Measurements from ENCODE around the gene GAB2. TPM values are rescaled to one million over a fixed set of nuclear protein-coding genes. Genes with fewer than 3 reads are reported as not detected.

GAB2 gene
- total RNA-seq, 1 donor: 8.2 TPM

DNA sequence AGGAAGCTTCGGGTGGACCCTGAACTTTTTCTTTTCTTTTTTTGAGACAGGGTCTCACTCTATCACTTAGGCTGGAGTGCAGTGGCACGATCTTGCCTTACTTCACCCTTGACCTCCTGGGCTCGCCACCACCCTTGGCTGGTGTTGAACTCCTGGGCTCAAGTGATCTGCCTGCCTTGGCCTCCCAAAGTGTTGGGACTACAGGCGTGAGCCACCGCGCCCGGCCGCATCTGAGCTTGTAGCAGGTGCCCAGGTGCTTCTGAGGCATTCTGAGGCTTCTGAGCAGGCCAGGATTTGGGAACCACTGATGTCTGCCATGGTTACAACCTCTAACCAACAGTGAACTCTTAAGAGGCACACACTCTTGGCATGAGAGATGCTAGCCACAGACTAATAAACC lies 223.8 kb downstream of the GAB2 start:
- DNase-seq (ENCODE audit: low read depth): no peak
- H3K4me3 ChIP-seq (ENCODE audit: low read depth, low read length): no peak overlapping the region
- TF ChIP-seq, protein P1, sequence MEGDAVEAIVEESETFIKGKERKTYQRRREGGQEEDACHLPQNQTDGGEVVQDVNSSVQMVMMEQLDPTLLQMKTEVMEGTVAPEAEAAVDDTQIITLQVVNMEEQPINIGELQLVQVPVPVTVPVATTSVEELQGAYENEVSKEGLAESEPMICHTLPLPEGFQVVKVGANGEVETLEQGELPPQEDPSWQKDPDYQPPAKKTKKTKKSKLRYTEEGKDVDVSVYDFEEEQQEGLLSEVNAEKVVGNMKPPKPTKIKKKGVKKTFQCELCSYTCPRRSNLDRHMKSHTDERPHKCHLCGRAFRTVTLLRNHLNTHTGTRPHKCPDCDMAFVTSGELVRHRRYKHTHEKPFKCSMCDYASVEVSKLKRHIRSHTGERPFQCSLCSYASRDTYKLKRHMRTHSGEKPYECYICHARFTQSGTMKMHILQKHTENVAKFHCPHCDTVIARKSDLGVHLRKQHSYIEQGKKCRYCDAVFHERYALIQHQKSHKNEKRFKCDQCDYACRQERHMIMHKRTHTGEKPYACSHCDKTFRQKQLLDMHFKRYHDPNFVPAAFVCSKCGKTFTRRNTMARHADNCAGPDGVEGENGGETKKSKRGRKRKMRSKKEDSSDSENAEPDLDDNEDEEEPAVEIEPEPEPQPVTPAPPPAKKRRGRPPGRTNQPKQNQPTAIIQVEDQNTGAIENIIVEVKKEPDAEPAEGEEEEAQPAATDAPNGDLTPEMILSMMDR (IDR thresholded peaks at IDR 0.05; ENCODE audit: insufficient read depth, low read depth, low read length): no peak

DNA sequence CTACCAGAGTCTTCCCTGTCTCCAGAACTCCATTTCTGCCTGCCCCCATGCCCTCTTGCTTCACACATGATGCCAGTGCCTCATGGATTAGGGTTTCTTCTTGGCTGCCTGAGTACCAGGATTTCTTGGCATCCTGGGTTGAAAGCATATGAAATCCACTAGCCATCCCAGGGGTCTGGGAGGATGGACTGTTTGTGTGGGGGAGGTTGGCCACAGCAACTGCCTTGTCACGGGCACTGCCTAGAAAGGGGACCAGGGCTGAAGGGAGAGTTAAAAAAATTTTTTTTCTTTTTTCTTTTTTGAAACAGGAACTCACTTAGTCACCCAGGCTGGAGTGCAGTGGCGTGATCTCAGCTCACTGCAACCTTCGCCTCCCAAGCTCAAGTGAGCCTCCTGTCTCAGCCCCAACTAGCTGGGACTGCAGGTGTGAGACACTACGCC lies 224.7 kb downstream of the GAB2 start:
- DNase-seq (ENCODE audit: low read depth): peak; percentile 23
- TF ChIP-seq, protein P1 (IDR thresholded peaks at IDR 0.05; ENCODE audit: insufficient read depth, low read depth, low read length): no peak
- H3K4me3 ChIP-seq (ENCODE audit: low read depth, low read length): no peak overlapping the region

DNA sequence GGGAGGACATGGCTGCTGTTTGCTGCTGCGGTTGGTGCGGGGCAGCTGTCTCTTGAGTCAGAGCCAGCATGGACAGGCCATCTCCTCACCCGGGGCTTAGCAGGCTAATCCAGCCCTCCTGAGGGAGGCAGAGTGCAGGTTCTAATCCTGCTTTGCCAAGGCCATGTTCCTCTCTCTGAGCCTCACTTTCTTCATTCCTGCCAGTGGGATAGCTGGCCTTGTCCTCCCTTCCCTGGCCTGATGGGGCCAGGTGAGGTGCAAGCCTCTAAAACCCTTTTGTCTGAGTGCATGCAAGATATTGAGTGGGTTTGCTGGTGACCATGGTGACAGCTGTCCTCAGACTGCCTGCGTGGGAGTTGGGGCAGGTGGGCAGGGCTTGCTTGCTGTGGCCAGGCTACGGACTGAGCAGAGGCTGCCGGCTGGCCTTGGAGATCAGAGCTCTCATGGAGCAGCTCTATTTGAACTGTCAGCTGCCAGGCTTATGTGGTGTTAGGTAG lies 225.3 kb downstream of the GAB2 start:
- TF ChIP-seq, protein P1 (IDR thresholded peaks at IDR 0.05; ENCODE audit: insufficient read depth, low read depth, low read length): no peak
- no peak overlapping the region for H3K4me3 ChIP-seq (ENCODE audit: low read depth, low read length)
- no peak for DNase-seq (ENCODE audit: low read depth)

DNA sequence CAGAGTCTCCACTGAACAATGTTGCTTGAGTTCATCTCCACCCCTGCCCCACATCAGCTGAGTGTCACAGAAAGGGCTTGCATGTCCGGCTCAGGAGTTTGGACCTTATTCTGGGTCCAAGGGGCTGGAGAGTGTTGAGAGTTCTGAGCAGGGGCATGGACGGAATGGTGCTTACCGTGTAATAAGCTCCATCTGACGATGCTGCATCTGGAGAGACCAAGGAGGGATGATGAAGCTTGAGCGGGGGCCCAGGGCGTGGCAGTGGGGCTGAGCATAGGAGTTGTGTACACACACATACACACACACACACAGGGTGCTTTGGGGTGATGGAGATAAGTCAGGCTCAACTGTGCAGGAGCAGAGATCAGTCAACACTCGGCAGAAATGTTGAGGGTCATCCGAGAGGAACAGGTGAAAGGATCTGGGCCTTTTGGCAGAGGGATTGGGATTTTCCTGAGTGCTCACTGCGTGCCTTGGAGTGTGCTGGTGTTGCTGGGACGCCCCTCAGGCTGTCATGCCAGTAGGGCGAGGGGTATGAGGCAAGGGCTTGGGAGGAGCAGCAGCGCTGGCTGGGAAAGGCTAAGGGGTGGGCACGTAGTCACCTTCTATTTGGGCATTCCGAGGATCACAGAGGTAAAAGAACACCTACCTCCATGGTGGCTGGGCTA lies 226.6 kb downstream of the GAB2 start:
- DNase-seq (ENCODE audit: low read depth): no peak
- TF ChIP-seq, protein P1 (IDR thresholded peaks at IDR 0.05; ENCODE audit: insufficient read depth, low read depth, low read length): no peak
- H3K4me3 ChIP-seq (ENCODE audit: low read depth, low read length): no peak overlapping the region

DNA sequence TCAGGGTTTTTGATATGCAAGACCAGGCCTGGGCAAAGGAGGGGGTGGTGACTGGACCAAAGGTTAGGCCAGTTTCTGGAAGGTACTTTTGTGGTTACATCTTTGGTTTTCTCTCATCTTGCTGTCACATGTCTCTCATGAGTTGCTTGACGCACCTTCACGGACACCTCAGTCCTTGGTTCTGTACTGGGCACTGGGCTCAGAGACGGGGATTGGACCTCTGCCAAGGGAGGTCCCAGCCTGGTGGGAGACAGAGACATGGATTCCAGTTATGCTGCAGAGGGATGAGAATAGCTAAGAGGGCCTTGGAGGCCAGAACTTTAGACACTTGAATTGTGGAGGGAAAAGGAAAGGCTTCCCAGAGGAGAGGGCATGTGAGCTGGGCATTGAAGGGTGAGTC lies 227.2 kb downstream of the GAB2 start:
- no peak overlapping the region for H3K4me3 ChIP-seq (ENCODE audit: low read depth, low read length)
- TF ChIP-seq, protein P1 (IDR thresholded peaks at IDR 0.05; ENCODE audit: insufficient read depth, low read depth, low read length): no peak
- DNase-seq (ENCODE audit: low read depth): no peak

DNA sequence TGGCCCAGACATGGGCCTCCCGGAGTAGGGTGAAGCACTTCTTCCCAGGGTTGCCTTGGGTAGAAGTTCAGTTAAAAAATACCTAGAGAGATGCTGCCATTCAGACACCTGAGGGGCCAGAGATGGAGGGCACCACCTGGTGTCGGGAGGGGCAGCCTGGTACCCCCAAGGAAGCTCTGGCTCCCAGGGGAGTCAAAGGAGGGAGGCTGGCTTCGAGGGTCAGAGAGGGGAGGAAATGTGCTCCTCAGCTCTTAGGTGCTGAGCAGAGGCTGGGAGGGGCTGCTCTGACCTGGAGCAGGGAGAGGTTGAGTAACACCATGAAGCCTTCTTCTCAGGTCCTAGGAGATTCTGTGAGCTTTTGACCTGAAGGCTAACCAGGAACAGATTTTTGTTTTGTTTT lies 227.8 kb downstream of the GAB2 start:
- H3K4me3 ChIP-seq (ENCODE audit: low read depth, low read length): peak overlapping the region; percentile 91
- DNase-seq (ENCODE audit: low read depth): no peak
- TF ChIP-seq, protein P1 (IDR thresholded peaks at IDR 0.05; ENCODE audit: insufficient read depth, low read depth, low read length): no peak

All from fibroblast of villous mesenchyme (primary cell).